Femur (tissue), 1 donor: ENCODE data around the gene CTNNBIP1.
"Not testable (repeated sequence)": the region's sequence is repeated elsewhere in the genome, so short reads cannot be mapped to it uniquely, and the experiment has no call there.

Experiments
- DNase-seq: peaks from one replicate; pipeline ENCODE4 v3.0.0-alpha.2; 2017

Gene CTNNBIP1

GRCh38 chr1:9825093-9826074 lies 84.7 kb downstream of the CTNNBIP1 start:
- DNase-seq = peak; percentile 68

GRCh38 chr1:9824702-9825089 lies 85.4 kb downstream of the CTNNBIP1 start:
- no peak for DNase-seq

GRCh38 chr1:9823943-9824701 lies 85.9 kb downstream of the CTNNBIP1 start, which contains the start of gene CLSTN1:
Gene CLSTN1 (minus strand): TSS chr1:9823965. CDS start chr1:9823733, 232 bp downstream.
- peak; percentile 94 for DNase-seq

- no peak for DNase-seq
Measured at GRCh38 chr1:9823693-9823942, 86.5 kb downstream of the CTNNBIP1 start.

GRCh38 chr1:9822897-9823692 lies 87.0 kb downstream of the CTNNBIP1 start:
- no peak for DNase-seq

- DNase-seq = no peak
Measured at GRCh38 chr1:9822490-9822889, 87.6 kb downstream of the CTNNBIP1 start.

GRCh38 chr1:9821710-9822109 lies 88.4 kb downstream of the CTNNBIP1 start:
- no peak for DNase-seq

GRCh38 chr1:9820521-9820920 lies 89.5 kb downstream of the CTNNBIP1 start:
- no peak for DNase-seq

- no peak for DNase-seq
Measured at GRCh38 chr1:9817734-9818133, 92.3 kb downstream of the CTNNBIP1 start.

- no peak for DNase-seq
Measured at GRCh38 chr1:9816199-9816598, 93.9 kb downstream of the CTNNBIP1 start.

GRCh38 chr1:9815150-9815549 lies 94.9 kb downstream of the CTNNBIP1 start:
- no peak for DNase-seq

GRCh38 chr1:9814619-9815018 lies 95.5 kb downstream of the CTNNBIP1 start:
- no peak for DNase-seq

GRCh38 chr1:9811239-9811966 lies 98.7 kb downstream of the CTNNBIP1 start:
- DNase-seq = no peak

GRCh38 chr1:9809100-9809510 lies 101.0 kb downstream of the CTNNBIP1 start:
- DNase-seq = no peak

GRCh38 chr1:9808459-9808858 lies 101.6 kb downstream of the CTNNBIP1 start:
- no peak for DNase-seq

GRCh38 chr1:9807541-9807940 lies 102.5 kb downstream of the CTNNBIP1 start:
- no peak for DNase-seq

- DNase-seq = not testable (repeated sequence)
Measured at GRCh38 chr1:9805972-9806371, 104.1 kb downstream of the CTNNBIP1 start.

GRCh38 chr1:9805006-9805508 lies 105.0 kb downstream of the CTNNBIP1 start:
- no peak for DNase-seq

- DNase-seq = not testable (repeated sequence)
Measured at GRCh38 chr1:9803003-9803918, 106.8 kb downstream of the CTNNBIP1 start.

GRCh38 chr1:9801909-9802308 lies 108.2 kb downstream of the CTNNBIP1 start:
- no peak for DNase-seq
